NCI-H187 treated with DMSO at 0.1 percent for 48 hours (cell line): ENCODE results near the gene CFAP410.

Experiments
- DNase-seq: peaks from one replicate; lab custom pipeline; 2025; lab: John Stamatoyannopoulos, UW

CFAP410 gene

GRCh38 chr21:44330698-44331097, 8.5 kb downstream of the CFAP410 start:
- DNase-seq, result no peak

- no peak for DNase-seq
Measured at GRCh38 chr21:44329971-44330681, 9.1 kb downstream of the CFAP410 start.

- DNase-seq, result no peak
Measured at GRCh38 chr21:44329086-44329889, 9.9 kb downstream of the CFAP410 start.

GRCh38 chr21:44328242-44328895, 10.8 kb downstream of the CFAP410 start:
- no peak for DNase-seq

- no peak for DNase-seq
Measured at GRCh38 chr21:44327603-44327974, 11.6 kb downstream of the CFAP410 start.

GRCh38 chr21:44326716-44327602, 12.2 kb downstream of the CFAP410 start:
- no peak for DNase-seq

GRCh38 chr21:44326272-44326647, 12.9 kb downstream of the CFAP410 start:
- no peak for DNase-seq

GRCh38 chr21:44325386-44326271, 13.6 kb downstream of the CFAP410 start:
- DNase-seq, result no peak

GRCh38 chr21:44324854-44325107, 14.4 kb downstream of the CFAP410 start:
- no peak for DNase-seq

- DNase-seq, result no peak
Measured at GRCh38 chr21:44324106-44324853, 14.9 kb downstream of the CFAP410 start.

- DNase-seq, result no peak
Measured at GRCh38 chr21:44323591-44323990, 15.6 kb downstream of the CFAP410 start.

- DNase-seq, result no peak
Measured at GRCh38 chr21:44322621-44323325, 16.4 kb downstream of the CFAP410 start.

- DNase-seq, result no peak
Measured at GRCh38 chr21:44321846-44322450, 17.2 kb downstream of the CFAP410 start.

- DNase-seq, result no peak
Measured at GRCh38 chr21:44320847-44321246, 18.3 kb downstream of the CFAP410 start.

- DNase-seq, result no peak
Measured at GRCh38 chr21:44319407-44320065, 19.7 kb downstream of the CFAP410 start.

GRCh38 chr21:44318489-44319285, 20.5 kb downstream of the CFAP410 start:
- no peak for DNase-seq

- no peak for DNase-seq
Measured at GRCh38 chr21:44317871-44318270, 21.3 kb downstream of the CFAP410 start.

GRCh38 chr21:44317241-44317782, 21.9 kb downstream of the CFAP410 start:
- no peak for DNase-seq
